ENCODE measurements around the gene CALN1. TPM values are rescaled to one million over a fixed set of nuclear protein-coding genes. Genes with fewer than 3 reads are reported as not detected.
A peak's percentile ranks its signal among the peaks of the same experiment; 100 is the strongest.

The CALN1 gene
- polyA plus RNA-seq, 3 donors: under 0.01 TPM; not detected in 2

- WGBS (ENCODE audit: insufficient coverage): 93% methylated on average over 14 of the region's 15 CpGs
Observed at GRCh38 chr7:72405871-72406270, 6.3 kb downstream of the CALN1 start.

GRCh38 chr7:72405418-72405817 is 6.7 kb downstream of the CALN1 start:
- TF ChIP-seq CTCF (IDR thresholded peaks at IDR 0.05): no peak
- H3K4me1 ChIP-seq (ENCODE audit: control insufficient read depth in 1 of 2, insufficient read depth in 2 of 2, low read length in 2 of 2): peaks cover 41 to 52% of the 10 kb centered on the region in 2 donors
- Mint-ChIP-seq H3K27me3 (ENCODE audit: low read depth in 3 of 3) (no peaks in the 10 kb centered on the region), H3K4me3 (peak overlapping the region in 1 of 2 donors; percentile 52), H3K36me3 (no peaks in the 10 kb centered on the region), H3K27ac (peak overlapping the region; percentile 22 to 88 (median 81)), H3K9me3 (peaks cover 0 to 9% (median 4%) of the 10 kb centered on the region in 7 donors), H3K4me1 (peaks cover 51% of the 10 kb centered on the region)
- intact Hi-C loops (cut with micrococcal nuclease): no loop called here
- no peak overlapping the region for H3K4me3 ChIP-seq (replicated peaks in 1 of 3; ENCODE audit: low read depth in 2 of 3, low read length in 3 of 3)
- peak overlapping the region; percentile 21 for H2AFZ ChIP-seq (ENCODE audit: insufficient read depth, low read depth, low read length, poor library complexity, severe bottlenecking)
- WGBS (ENCODE audit: insufficient coverage): 5% methylated on average over 2 of the region's 11 CpGs
- peak; percentile 78 to 96 (median 87) for DNase-seq
- no peak overlapping the region for H3K4me2 ChIP-seq (replicated peaks; ENCODE audit: extremely low read depth, low read length, poor library complexity, severe bottlenecking)
- H4K20me1 ChIP-seq (ENCODE audit: insufficient read depth, low read length): no peaks in the 10 kb centered on the region
- H3K9me3 ChIP-seq (replicated peaks in 1 of 2; ENCODE audit: control insufficient read depth in 1 of 2, insufficient read depth in 1 of 2, low read length in 2 of 2): peaks cover 0 to 3% of the 10 kb centered on the region in 2 donors
- H3K79me2 ChIP-seq (ENCODE audit: insufficient read depth, low read length): no peaks in the 10 kb centered on the region
- no peaks in the 10 kb centered on the region for H3K36me3 ChIP-seq (replicated peaks in 1 of 2; ENCODE audit: control insufficient read depth in 1 of 2, insufficient read depth in 2 of 2, low read length in 2 of 2)
- no peaks in the 10 kb centered on the region for H3K27me3 ChIP-seq (ENCODE audit: control insufficient read depth in 2 of 2, insufficient read depth in 2 of 2, low read length in 2 of 2)
- H3K27ac ChIP-seq (ENCODE audit: low read depth in 1 of 2, low read length in 2 of 2): peak overlapping the region; percentile 57 to 76
- no peak overlapping the region for H3K9ac ChIP-seq (ENCODE audit: insufficient read depth, low read length, poor library complexity, severe bottlenecking)

More at GRCh38 chr7:72405871-72406270, 6.3 kb downstream of the CALN1 start:
- Mint-ChIP-seq H3K9me3 (peaks cover 0 to 9% (median 4%) of the 10 kb centered on the region in 7 donors), H3K36me3 (no peaks in the 10 kb centered on the region), H3K4me1 (peaks cover 51% of the 10 kb centered on the region), H3K4me3 (no peak overlapping the region), H3K27ac (peak overlapping the region; percentile 22 to 88 (median 81)), H3K27me3 (ENCODE audit: low read depth in 3 of 3) (no peaks in the 10 kb centered on the region)
- no peak overlapping the region for H3K4me3 ChIP-seq (replicated peaks in 1 of 3; ENCODE audit: low read depth in 2 of 3, low read length in 3 of 3)
- intact Hi-C loops (cut with micrococcal nuclease): no loop called here
- DNase-seq: no peak
- H3K27ac ChIP-seq (ENCODE audit: low read depth in 1 of 2, low read length in 2 of 2): peak overlapping the region; percentile 57 to 76
- peaks cover 41 to 52% of the 10 kb centered on the region in 2 donors for H3K4me1 ChIP-seq (ENCODE audit: control insufficient read depth in 1 of 2, insufficient read depth in 2 of 2, low read length in 2 of 2)
- H3K9me3 ChIP-seq (replicated peaks in 1 of 2; ENCODE audit: control insufficient read depth in 1 of 2, insufficient read depth in 1 of 2, low read length in 2 of 2): peaks cover 0 to 3% of the 10 kb centered on the region in 2 donors
- H3K4me2 ChIP-seq (replicated peaks; ENCODE audit: extremely low read depth, low read length, poor library complexity, severe bottlenecking): no peak overlapping the region
- peak overlapping the region; percentile 21 for H2AFZ ChIP-seq (ENCODE audit: insufficient read depth, low read depth, low read length, poor library complexity, severe bottlenecking)
- H3K27me3 ChIP-seq (ENCODE audit: control insufficient read depth in 2 of 2, insufficient read depth in 2 of 2, low read length in 2 of 2): no peaks in the 10 kb centered on the region
- H4K20me1 ChIP-seq (ENCODE audit: insufficient read depth, low read length): no peaks in the 10 kb centered on the region
- H3K79me2 ChIP-seq (ENCODE audit: insufficient read depth, low read length): no peaks in the 10 kb centered on the region
- H3K36me3 ChIP-seq (replicated peaks in 1 of 2; ENCODE audit: control insufficient read depth in 1 of 2, insufficient read depth in 2 of 2, low read length in 2 of 2): no peaks in the 10 kb centered on the region
- no peak overlapping the region for H3K9ac ChIP-seq (ENCODE audit: insufficient read depth, low read length, poor library complexity, severe bottlenecking)
- TF ChIP-seq CTCF (IDR thresholded peaks at IDR 0.05): no peak

Data from CD14-positive monocyte (primary cell).